NCI-H2196 (cell line): ENCODE data around the gene HOXC5.

Experiments
- DNase-seq: peaks from one replicate; lab custom pipeline; 2025; ENCODE audit not compliant: unreplicated experiment; lab: John Stamatoyannopoulos, UW

Gene HOXC5

DNA sequence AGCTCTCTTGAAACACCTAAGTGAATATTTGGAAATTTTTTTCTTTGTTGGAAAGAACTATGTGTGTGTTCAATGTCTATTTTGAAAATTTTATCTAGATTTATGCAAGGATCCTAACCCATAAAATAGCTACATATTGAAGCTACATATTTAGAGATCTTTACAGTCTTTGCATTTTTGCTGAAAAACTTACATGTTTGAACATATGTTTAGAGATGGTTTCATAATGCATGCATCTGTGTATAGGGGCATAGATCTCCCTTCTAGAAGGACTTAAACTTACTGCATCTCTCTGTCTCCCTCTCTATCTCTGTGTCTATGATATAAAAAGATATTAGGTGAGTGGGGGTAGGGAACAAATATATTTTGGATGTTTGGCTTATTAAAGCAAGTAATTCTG, 12.6 kb downstream of the HOXC5 start:
- DNase-seq = no peak

DNA sequence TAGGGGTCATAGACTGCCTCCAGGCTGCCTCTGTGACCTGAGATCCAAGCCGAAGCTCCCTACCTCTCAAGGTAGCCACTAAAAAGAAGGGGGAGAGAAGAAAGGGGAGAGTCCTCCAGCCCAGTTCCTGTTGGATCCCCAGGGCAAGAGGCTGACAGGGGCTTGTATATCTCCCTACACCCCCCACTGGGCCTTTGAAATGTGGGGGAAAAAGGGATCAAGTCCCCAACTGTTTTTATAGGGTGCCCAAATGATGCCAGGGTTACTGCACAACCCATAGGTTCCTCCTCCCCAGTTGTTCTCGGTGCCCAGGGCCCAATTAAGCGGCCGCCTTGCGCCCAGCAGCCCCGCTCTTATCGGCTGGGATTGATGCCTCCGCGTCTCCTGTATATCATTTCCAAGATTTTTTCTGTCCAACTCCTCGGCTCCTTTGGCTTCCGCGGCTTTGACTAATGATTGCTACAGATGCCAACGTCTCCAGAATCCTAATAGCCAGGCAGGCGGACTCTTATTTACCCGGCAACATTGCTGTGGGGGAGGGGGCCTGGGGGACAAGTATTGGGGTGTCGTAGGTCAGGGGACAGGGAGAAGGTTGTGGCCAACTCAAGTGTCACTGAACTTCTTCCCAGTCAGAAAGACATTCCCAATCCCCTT, 13.1 kb downstream of the HOXC5 start:
- DNase-seq = no peak

DNA sequence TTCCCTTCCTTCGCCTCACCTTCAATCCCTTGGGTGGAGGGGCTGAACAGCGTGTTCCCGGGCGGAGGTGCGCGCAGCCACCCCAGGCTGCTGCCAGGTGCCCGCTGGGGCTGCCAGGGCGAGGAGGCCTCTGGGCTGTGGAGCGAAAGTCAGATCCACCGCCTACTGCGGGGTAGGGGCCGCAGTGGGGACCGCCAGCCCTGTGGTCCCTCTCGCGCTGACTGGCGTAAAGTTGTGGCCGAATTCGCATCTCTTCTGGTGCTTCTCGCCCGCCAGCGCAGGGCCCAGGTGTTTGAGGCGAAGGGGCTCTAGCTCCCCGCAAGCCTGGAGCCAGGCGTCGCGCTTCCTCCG, 13.9 kb downstream of the HOXC5 start:
- no peak for DNase-seq

DNA sequence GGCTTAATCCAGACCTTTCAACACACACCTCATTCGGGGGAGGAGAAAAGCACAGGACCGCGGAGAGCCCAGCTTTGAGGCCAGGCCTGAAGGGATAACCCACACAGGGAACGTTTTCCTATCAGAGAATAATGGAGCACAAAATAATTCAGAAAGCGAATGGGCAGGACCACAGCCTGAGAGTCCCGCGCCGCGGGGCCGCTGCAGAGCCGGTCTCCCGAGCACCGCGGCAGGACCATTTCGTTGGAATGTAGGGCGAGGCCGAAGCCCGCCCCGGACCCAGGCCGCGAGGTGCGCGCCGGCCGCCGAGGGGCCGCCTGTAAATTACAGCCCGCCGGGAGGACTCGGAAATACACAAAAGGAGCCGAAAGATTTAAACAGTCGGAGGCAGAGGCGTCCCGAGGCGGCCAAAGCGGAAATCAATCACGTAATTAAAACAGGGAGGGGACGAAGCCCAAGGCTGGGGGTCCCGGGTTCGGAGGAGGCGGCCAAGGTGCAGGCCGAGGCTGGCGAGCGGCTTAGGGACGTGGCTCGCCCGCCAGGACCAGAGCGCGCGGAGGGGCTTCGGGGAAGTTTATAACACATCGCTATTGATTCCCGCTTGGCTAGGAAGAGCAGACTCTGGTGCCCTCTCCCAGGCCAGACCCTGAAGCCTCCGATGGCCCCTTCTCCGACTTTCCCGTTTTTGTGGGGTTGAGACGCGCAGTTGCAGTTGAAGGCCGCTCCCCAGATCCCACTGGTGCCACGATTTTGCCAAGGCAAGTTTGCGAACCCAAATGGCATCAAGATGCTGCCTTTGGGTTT, 14.5 kb downstream of the HOXC5 start:
- DNase-seq = no peak

DNA sequence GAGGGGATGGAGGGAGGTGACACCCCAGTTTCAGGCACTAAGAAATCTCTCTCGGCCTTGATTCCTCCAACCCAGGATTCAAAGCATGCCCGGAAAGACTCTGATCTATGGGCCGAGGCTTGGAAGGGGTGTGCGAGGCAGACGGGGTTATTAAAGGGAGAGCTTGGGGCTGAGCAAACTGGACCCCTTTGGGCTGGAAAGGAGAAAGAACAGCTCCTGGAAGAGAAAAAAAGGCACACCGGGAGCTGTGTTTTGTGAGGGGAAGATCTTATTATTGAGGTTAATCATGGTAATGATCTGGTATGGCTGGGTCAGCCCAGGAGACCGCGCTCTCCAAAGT, 15.1 kb downstream of the HOXC5 start:
- DNase-seq = no peak

DNA sequence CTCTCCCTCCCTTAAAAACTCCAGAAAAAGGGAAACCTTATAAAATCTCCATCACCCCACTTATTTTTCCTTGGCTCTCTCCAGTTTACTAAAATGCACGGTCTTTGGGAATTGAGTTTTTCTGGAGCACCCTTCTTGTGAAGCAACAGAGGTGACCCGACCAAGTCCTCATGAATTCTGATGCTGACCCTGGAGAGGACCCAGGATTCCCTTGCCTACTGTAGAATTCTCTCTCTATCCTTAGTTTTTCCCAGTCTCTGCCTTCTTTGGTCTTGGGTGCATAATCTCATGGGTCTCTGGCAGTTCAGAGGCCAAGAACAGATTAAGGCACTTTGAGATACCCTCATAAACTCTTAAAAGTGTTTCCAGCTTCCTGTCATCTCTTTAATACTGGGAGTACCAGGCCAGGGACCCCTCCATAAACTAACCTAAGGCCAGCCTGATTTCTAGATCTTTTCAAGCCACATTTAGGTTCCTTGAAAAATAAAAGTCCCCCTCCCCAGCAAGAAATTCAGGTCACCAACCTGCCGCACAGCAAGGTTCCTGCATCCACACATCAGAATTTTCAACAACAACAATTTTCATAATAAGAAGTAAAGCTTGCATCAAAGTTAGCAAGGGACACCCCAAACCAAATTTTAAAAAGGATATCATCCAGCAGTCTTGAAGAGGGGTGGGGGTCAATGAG, 15.7 kb downstream of the HOXC5 start:
- DNase-seq = no peak

DNA sequence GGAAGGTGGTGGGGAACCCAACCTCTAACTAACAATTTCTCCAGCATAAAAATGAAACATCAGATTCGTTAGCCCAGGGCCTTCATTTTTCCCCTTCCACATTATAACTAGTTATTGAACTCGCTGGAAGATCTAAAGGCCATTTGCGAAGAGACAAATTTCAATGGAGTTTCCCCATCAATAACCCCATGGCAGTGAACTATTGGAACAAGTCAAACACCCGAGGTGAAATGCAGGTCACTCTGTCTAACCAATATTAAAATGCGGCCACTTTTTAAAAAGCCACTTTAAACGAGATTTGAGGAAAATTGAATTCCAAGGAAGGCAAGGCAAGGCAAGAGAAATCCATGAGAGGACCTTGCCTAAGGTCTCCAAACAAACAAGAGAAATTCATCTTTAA, 16.3 kb downstream of the HOXC5 start:
- DNase-seq = no peak

DNA sequence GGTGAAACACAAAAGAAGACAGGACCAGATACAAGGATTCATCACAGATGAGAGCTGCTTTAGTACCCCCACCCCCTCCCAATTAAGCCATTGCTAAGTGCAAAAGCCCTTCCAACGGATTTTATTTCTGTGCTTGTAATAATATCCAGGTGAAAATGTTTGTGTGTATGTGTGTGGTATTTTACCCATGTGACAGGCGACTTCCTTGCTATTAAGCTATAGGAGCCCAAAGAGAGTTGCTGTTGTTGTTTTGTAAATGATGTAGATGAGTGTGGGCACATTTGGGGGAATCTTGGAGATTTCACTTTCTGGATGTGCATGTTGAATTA, 17.6 kb downstream of the HOXC5 start:
- DNase-seq = no peak

DNA sequence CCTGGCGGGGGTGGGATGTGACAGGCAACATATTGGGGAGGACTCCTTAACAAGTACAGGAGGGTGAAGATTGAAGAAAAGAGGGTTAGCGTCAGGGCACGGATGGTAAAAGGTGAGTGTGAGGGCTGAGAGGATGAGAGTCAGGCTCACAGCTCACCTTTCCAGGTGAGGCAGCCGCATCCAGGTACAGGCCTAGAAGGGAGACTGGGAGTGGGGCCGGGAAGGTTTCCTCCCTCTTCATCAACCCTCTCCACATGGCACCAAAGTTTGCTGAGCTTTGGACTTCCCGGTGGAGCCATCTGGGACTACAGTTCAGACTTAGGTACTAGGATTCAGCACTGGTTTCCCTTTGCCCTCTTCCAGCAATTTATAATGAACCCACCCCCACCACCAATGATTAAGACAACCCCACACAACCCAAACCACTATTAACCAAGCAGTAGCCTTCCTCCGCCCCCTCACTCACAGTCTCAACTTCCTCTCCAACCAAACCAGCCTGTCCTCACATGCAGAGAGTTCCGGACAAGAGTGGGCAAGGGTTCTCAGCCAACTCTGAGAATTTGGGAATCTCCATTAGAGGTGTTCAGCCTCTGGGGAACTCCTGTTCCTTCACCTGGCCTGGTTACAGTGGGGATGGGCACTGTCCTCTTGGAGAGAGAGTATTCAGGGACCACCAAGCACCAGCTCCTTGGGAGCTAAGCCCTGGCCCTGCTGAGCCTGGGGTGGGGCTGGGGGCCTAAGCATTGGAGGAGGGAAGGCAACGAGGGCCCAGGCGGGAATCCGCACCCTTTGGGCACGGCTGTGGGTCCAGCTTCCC, 18.4 kb downstream of the HOXC5 start:
- DNase-seq = no peak

DNA sequence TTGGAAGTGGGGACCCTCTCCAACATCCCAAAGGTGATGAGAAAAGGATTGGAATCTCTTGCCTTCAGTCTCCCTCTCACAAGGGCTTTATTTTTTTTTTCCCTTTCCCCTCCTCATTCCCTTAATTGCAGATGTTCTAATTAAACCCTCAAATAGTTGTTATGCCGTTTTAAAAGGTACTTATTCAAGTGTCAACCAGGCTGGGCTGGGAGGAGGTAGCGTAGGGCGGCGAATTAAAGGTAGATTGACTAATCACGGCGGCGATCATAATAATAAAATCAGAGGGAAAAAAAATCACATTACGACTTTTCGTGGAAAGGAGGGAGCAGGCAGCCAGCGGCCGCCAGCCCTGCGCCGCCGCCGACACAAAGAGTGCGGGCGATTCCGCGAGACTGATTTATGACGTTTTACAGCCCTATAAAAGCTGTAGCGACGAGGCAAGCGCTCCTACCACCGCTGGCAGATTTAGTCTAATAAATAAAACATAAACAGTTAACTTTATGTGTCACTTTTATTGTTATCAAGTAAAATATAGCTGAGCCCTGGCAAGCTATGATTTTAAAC, 19.1 kb downstream of the HOXC5 start:
- no peak for DNase-seq

DNA sequence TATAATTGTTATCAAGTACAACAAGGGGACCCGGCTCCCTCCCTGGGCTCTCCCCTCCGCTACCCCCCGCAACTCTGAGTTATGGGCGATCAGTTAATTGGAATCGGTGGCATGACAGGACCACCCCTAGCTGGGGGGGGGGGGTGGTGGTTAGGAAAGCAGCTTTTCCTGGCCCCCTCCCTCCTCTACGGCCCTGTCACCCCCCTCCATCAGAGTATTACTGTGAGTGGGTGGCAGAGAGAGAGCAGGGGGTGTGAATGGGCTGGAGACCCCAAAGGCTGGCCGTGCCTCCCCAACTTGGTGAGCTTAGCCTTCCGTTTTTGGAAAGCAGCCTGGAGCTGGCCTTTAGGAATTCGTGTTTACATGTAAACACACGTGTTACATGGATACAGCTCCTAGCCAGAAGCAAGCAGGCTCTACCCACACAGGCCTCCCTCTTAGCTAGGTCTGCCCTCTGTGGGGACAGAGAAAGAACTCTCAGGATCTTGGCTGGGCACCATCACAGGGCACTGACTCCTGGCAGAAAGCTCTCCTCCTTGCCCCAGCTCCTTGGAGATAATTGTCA, 19.7 kb downstream of the HOXC5 start:
- no peak for DNase-seq

DNA sequence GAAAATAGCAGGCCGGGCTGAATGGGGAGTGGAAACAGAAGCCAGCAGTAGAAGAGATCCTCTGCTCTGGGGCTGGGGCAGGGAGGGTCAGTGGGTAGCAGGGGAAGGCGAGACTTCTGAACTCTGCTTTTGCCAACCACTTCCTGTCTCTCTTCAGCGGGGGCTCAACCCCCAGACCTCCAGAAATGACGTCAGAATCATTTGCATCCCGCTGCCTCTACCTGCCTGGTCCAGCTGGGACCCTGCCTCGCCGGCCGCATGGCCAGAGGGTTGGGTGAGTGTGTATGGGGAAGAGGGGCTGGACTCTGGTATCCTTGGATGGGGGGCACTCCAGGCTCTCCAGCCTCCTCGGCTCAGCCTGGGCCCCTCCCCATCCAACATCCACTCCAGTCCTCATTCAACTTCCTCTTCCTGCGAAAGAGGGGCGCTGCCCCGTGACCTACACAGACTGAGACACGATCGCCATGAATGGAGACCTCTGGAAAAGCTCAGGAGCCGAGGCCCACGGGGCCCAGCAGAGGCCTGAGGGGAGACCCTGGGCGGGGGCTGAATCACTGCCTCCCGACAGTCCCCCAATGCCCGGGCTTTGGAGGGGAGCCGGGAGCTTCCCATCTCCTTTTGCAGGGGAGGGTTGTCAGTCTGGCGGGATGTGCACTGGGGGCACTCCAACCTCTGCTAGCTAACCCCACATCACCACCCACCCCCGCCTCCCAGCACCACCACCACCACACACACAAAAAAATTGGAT, 20.3 kb downstream of the HOXC5 start:
- no peak for DNase-seq

DNA sequence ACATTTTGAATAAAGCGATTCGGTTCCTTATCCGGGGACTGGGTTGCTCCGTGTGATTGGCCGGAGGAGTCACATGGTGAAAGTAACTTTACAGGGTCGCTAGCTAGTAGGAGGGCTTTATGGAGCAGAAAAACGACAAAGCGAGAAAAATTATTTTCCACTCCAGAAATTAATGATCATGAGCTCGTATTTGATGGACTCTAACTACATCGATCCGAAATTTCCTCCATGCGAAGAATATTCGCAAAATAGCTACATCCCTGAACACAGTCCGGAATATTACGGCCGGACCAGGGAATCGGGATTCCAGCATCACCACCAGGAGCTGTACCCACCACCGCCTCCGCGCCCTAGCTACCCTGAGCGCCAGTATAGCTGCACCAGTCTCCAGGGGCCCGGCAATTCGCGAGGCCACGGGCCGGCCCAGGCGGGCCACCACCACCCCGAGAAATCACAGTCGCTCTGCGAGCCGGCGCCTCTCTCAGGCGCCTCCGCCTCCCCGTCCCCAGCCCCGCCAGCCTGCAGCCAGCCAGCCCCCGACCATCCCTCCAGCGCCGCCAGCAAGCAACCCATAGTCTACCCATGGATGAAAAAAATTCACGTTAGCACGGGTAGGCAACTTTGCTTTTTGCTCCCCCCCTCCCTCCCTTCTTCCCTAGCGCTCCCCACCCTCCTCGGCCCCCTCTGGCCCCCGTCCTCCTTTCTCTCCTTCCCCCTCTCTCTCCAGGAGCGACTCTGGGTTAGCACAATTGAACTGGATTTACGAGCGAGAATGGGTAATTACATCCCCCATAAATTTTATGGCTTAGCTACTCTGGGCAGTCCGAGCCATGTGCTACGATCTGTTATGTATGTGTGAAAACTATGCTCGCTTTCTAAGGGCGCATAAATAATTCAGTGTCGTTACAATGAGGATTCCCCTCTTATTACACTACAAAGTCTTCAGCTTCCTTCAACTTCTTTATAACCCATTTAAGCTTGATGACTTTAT, 21.2 kb downstream of the HOXC5 start, which contains the start of gene HOXC4:
Gene HOXC4 (plus strand): TSS at position 85 of the 991 bp plus-strand sequence. CDS start 88 bp downstream, at position 173.
- no peak for DNase-seq

DNA sequence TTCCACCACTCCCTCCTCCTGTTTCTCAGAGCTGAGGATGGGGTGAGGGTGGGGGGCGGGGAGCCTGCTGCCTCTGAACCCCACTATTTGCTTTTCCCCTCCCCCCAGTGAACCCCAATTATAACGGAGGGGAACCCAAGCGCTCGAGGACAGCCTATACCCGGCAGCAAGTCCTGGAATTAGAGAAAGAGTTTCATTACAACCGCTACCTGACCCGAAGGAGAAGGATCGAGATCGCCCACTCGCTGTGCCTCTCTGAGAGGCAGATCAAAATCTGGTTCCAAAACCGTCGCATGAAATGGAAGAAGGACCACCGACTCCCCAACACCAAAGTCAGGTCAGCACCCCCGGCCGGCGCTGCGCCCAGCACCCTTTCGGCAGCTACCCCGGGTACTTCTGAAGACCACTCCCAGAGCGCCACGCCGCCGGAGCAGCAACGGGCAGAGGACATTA, 21.9 kb downstream of the HOXC5 start:
- no peak for DNase-seq

DNA sequence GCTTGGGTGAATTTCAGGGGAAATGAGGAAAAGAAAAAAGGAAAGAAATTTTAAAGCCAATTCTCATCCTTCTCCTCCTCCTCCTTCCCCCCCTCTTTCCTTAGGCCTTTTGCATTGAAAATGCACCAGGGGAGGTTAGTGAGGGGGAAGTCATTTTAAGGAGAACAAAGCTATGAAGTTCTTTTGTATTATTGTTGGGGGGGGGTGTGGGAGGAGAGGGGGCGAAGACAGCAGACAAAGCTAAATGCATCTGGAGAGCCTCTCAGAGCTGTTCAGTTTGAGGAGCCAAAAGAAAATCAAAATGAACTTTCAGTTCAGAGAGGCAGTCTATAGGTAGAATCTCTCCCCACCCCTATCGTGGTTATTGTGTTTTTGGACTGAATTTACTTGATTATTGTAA, 22.7 kb downstream of the HOXC5 start:
- DNase-seq = no peak

DNA sequence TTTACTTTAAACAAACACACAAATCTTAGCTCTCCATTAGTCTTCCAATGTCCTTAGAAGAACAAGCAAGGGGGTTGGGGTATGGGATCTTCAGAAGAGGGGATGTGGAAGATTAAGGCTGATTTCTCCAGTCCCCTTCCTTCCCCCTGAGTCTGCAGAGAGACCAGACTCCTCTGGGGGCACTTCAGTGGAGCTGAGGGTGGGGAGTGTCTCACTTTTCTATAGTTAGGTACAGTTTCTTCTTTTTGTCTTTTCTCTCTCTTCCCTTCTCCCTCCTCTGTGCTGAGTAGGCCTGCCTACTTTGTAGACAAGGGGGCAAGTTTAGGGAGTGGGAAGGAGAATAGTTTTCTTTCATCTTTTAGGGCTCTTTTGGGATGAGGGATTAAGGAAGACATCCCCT, 23.3 kb downstream of the HOXC5 start:
- DNase-seq = no peak

DNA sequence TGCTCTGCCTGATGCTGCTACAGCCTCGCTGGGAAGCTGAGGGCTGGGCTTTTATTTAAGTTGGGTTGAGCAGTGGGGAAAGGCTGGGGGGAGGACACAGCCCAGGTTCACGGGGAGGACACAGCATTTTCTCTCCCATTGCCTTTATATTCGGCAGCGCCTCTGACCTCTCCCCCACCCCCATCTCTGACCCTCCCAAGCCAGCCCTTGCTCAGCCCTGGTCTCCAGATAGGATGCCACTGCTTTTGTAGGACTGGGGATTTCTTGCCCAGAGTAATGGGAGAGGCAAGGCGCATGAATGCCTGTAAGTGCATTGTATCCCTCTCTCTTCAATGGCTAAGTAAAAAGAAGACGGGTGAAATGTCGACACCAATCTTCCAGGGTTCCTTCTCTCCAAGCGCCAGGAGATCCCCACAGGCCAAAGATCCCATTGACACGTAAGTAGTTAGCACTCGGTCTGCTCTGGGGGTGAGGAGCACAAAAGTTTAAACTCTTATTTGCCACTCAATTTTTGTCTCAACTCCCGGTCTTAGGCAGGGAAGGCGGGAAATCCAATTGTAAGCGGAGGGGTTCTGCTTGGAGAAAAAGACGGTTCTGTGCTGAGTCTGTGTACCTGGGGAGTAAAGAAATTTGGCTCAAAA, 25.4 kb downstream of the HOXC5 start:
- no peak for DNase-seq

DNA sequence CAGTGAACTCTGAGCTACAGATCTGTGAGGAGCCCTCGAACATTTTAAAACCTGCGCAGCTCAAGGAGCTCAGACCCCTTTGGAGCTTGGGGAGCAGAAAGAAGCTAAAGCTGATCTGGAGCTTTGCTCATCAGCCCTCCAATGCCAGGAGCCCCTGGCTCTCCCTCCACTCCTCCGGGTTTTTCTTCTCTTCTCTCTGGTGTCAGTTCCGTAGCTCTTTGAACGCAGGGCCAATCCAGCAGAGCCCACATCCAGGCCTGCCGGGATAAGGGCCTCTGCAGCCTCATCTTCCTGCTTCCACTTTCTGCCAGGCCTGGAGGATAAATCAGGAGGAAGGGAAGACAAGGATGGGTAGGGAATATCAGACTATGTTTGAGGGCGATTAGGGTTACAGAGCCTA, 26.8 kb downstream of the HOXC5 start:
- no peak for DNase-seq
